ENCODE data around the gene GALNT6.
A peak's percentile ranks its signal among the peaks of the same experiment; 100 is the strongest.

Gene GALNT6

DNA sequence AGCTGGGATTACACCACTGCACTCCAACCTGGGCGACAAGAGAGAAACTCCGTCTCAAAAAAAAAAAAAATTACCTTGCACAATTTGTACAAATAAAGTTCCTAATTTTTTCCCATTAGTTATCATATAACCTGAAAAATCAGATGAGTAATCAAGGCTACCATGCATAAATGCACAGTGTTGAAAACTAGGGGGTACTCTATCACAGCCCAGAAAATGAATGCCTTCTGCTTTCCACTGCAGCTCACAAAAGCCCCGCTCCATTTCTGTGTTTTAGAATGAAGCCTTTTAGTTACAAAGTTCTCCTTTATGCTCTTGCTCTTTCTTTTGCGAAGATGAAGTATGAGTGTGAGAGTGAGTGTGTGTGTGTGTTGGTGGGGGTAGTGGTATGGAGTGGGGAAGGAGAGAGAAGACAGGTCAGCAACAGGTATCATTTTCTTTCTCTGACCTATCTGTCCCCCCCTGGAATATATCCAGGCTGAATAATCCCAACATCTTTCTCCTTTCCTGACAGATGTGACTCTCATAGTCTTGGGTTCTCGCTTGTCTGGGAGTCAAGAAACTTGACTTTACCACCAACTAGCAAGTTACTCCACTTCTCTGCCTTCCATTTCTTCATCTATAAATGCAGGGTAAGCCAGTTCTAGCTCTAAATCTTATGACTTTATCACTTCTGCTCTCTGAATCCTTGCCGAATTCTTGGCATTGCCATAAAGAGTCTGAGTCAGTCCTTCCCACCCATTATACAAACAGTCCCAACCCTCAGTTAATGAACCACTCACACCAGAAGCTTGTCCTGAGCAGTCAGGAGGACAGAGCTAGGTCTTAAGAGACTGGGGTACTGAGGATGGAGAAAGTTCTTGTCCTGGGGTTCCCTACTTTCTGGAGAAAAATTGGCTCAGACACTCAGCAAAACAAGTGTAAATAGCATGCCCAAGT is 83.3 kb downstream of the GALNT6 start:
- peak; percentile 35 for DNase-seq (ENCODE audit: extremely low read depth, low read depth)
- TF ChIP-seq, protein P1, sequence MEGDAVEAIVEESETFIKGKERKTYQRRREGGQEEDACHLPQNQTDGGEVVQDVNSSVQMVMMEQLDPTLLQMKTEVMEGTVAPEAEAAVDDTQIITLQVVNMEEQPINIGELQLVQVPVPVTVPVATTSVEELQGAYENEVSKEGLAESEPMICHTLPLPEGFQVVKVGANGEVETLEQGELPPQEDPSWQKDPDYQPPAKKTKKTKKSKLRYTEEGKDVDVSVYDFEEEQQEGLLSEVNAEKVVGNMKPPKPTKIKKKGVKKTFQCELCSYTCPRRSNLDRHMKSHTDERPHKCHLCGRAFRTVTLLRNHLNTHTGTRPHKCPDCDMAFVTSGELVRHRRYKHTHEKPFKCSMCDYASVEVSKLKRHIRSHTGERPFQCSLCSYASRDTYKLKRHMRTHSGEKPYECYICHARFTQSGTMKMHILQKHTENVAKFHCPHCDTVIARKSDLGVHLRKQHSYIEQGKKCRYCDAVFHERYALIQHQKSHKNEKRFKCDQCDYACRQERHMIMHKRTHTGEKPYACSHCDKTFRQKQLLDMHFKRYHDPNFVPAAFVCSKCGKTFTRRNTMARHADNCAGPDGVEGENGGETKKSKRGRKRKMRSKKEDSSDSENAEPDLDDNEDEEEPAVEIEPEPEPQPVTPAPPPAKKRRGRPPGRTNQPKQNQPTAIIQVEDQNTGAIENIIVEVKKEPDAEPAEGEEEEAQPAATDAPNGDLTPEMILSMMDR (IDR thresholded peaks at IDR 0.05; ENCODE audit: low read depth, low read length), result no peak

DNA sequence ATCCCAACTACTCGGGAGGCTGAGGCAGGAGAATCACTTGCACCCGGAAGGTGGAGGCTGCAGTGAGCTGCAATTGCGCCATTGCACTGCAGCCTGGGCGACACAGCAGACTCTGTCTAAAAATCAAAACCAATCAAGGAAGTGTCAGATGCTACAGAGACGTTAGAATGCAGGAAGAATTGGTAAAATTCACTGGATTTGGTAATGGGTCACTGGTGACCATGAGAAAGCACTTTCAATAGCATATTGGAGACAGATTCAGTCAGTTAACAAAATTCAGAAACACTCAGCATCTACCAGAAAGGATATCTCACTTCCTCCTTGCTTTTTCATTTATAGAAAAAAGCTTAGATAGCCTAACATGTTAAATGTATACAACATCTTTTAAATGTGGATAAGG is 84.7 kb downstream of the GALNT6 start:
- TF ChIP-seq, protein P1 (IDR thresholded peaks at IDR 0.05; ENCODE audit: low read depth, low read length), result no peak
- DNase-seq (ENCODE audit: extremely low read depth, low read depth), result no peak
